OCI-LY1 (cell line): ENCODE measurements around the gene EVA1C.

Experiments
- H2AFZ ChIP-seq: fragments of 200-600 bp; sonication (generic), shearing (Covaris generic); 2 replicates; pipeline ENCODE4 v1.6.0; 2014; ENCODE audit warnings: antibody characterized with exemption, mild to moderate bottlenecking, low read length
- H3F3A ChIP-seq: fragments of 200-600 bp; sonication (generic), shearing (Covaris generic); 2 replicates; pipeline ENCODE4 v1.6.0; 2014; ENCODE audit warnings: mild to moderate bottlenecking, antibody characterized with exemption, low read length, moderate library complexity; ENCODE audit not compliant: insufficient read depth
- H3K27ac ChIP-seq: fragments of 200-600 bp; sonication (generic); 2 replicates; pipeline ENCODE4 v1.5.1; 2014; ENCODE audit warnings: low read length, mixed run types, mild to moderate bottlenecking, low read depth; ENCODE audit not compliant: poor library complexity, severe bottlenecking
- H3K27me3 ChIP-seq: fragments of 200-600 bp; sonication (generic); 2 replicates; pipeline ENCODE4 v1.6.0; 2014; ENCODE audit warnings: antibody characterized with exemption, mild to moderate bottlenecking, low read length, moderate library complexity; ENCODE audit not compliant: insufficient read depth
- H3K36me3 ChIP-seq: fragments of 200-600 bp; sonication (generic); 2 replicates; pipeline ENCODE4 v1.6.1; 2014; ENCODE audit warnings: mild to moderate bottlenecking, antibody characterized with exemption, low read length, moderate library complexity, mixed read lengths; ENCODE audit not compliant: insufficient read depth
- H3K4me1 ChIP-seq: fragments of 200-600 bp; sonication (generic); 2 replicates; pipeline ENCODE4 v1.5.1; 2014; ENCODE audit warnings: mild to moderate bottlenecking, low read length, moderate library complexity; ENCODE audit not compliant: insufficient read depth, severe bottlenecking
- H3K4me2 ChIP-seq: fragments of 200-600 bp; sonication (generic), shearing (Covaris generic); 2 replicates; pipeline ENCODE4 v1.6.1; 2014; ENCODE audit warnings: low read length
- H3K4me3 ChIP-seq: fragments of 200-600 bp; sonication (generic); 2 replicates; pipeline ENCODE4 v1.5.1; 2014; ENCODE audit warnings: low read length, low read depth, mild to moderate bottlenecking, mixed read lengths; ENCODE audit not compliant: poor library complexity, severe bottlenecking
- H3K79me2 ChIP-seq: fragments of 200-600 bp; shearing (Covaris generic); 2 replicates; pipeline ENCODE4 v1.6.1; 2016; ENCODE audit warnings: mixed run types, low read length, mixed read lengths; ENCODE audit not compliant: insufficient read depth
- H3K9ac ChIP-seq: fragments of 200-600 bp; sonication (generic), shearing (Covaris generic); 2 replicates; pipeline ENCODE4 v1.6.1; 2014; ENCODE audit warnings: mild to moderate bottlenecking, low read length, mixed read lengths
- H3K9me2 ChIP-seq: fragments of 200-600 bp; sonication (generic), shearing (Covaris generic); 2 replicates; pipeline ENCODE4 v1.6.1; 2014; ENCODE audit warnings: low read depth, mild to moderate bottlenecking, low read length, mixed read lengths
- H3K9me3 ChIP-seq: fragments of 200-600 bp; shearing (Covaris generic); 2 replicates; pipeline ENCODE4 v1.6.1; 2014; ENCODE audit warnings: low read length, mixed read lengths
- H4K20me1 ChIP-seq: fragments of 200-600 bp; sonication (generic), shearing (Covaris generic); 2 replicates; pipeline ENCODE4 v1.6.0; 2016; ENCODE audit warnings: mild to moderate bottlenecking, low read length; ENCODE audit not compliant: insufficient read depth
- CTCF ChIP-seq: fragments of 200-600 bp; sonication (generic), shearing (Covaris generic); IDR thresholded peaks from 2 replicates; pipeline ENCODE4 v1.5.1; 2017; ENCODE audit warnings: mild to moderate bottlenecking, antibody characterized with exemption, low read length, moderate library complexity, mixed read lengths
- EZH2 ChIP-seq: fragments of 200-600 bp; sonication (generic), shearing (Covaris generic); IDR thresholded peaks from 2 replicates; pipeline ENCODE4 v1.8.0; 2017; ENCODE audit warnings: borderline replicate concordance, mixed run types, mild to moderate bottlenecking, antibody characterized with exemption, low read length, moderate library complexity, mixed read lengths

EVA1C gene

GRCh38 chr21:32469628-32470027, 57.1 kb downstream of the EVA1C start:
- no peaks in the 10 kb centered on the region for H3K27me3 ChIP-seq
- H3F3A ChIP-seq = no peaks in the 10 kb centered on the region
- TF ChIP-seq CTCF (no peak), EZH2 (no peak)
- no peaks in the 10 kb centered on the region for H3K4me1 ChIP-seq
- no peaks in the 10 kb centered on the region for H3K9me2 ChIP-seq
- H2AFZ ChIP-seq = no peak overlapping the region
- no peak overlapping the region for H3K9ac ChIP-seq
- no peak overlapping the region for H3K4me2 ChIP-seq
- no peaks in the 10 kb centered on the region for H3K9me3 ChIP-seq
- no peaks in the 10 kb centered on the region for H4K20me1 ChIP-seq
- no peak overlapping the region for H3K4me3 ChIP-seq
- H3K79me2 ChIP-seq = no peaks in the 10 kb centered on the region
- no peaks in the 10 kb centered on the region for H3K36me3 ChIP-seq
- H3K27ac ChIP-seq = no peak overlapping the region

- no peak for TF ChIP-seq CTCF
- no peak for TF ChIP-seq EZH2
These were observed 57.7 kb downstream of the EVA1C start for GRCh38 chr21:32470206-32470605.

GRCh38 chr21:32472890-32473765, 60.6 kb downstream of the EVA1C start:
- Histone ChIP-seq H4K20me1 (no peaks in the 10 kb centered on the region), H3K79me2 (no peaks in the 10 kb centered on the region), H3K27me3 (no peaks in the 10 kb centered on the region), H3K9me3 (no peaks in the 10 kb centered on the region), H3K27ac (no peak overlapping the region), H3K4me1 (no peaks in the 10 kb centered on the region), H3K9me2 (no peaks in the 10 kb centered on the region), H3K4me3 (no peak overlapping the region), H3K36me3 (no peaks in the 10 kb centered on the region), H3K4me2 (no peak overlapping the region), H3K9ac (no peak overlapping the region), H2AFZ (no peak overlapping the region), H3F3A (no peaks in the 10 kb centered on the region)
- TF ChIP-seq CTCF = no peak
- TF ChIP-seq EZH2 = no peak

More at GRCh38 chr21:32470206-32470605, 57.7 kb downstream of the EVA1C start:
- H3K4me2 ChIP-seq = no peak overlapping the region
- no peaks in the 10 kb centered on the region for H3K9me3 ChIP-seq
- no peaks in the 10 kb centered on the region for H4K20me1 ChIP-seq
- no peaks in the 10 kb centered on the region for H3K9me2 ChIP-seq
- H3K79me2 ChIP-seq = no peaks in the 10 kb centered on the region
- H3F3A ChIP-seq = no peaks in the 10 kb centered on the region
- no peak overlapping the region for H3K27ac ChIP-seq
- H3K27me3 ChIP-seq = no peaks in the 10 kb centered on the region
- no peaks in the 10 kb centered on the region for H3K36me3 ChIP-seq
- no peak overlapping the region for H2AFZ ChIP-seq
- no peak overlapping the region for H3K4me3 ChIP-seq
- H3K4me1 ChIP-seq = no peaks in the 10 kb centered on the region
- no peak overlapping the region for H3K9ac ChIP-seq
